ENCODE data around the gene CHAT. TPM values are rescaled to one million over a fixed set of nuclear protein-coding genes. Genes with fewer than 3 reads are reported as not detected.

CHAT gene
- total RNA-seq, 5 donors from 2014 or later (not counting 1 experiment from before 2014, with no cell fraction given), result not detected

DNA sequence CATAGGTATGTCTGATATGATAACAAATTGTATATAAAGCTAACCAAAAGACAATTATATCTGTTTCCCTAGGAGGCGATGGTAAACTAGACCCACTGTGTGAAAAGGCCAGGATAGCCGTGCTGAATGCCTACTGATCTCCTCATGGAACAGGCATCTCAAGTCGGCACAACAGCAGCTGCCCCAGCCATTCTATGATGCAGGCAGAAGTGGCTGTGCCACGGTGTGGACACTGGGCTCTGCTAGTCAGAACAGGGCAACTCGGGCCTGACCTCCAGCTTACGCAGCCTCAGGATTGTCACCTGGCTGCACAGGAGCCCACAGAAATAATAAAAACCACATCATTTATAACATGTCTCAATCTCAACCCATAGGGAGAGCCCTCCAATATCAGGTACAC lies 80.6 kb downstream of the CHAT start:
- Mint-ChIP-seq H3K36me3 (no peaks in the 10 kb centered on the region), H3K27me3 (peaks cover 42 to 43% of the 10 kb centered on the region in 2 donors), H3K9me3 (peaks cover 0 to 2% (median 0%) of the 10 kb centered on the region in 3 donors), H3K27ac (no peak overlapping the region), H3K4me1 (no peaks in the 10 kb centered on the region), H3K4me3 (no peak overlapping the region)
- no peak for ATAC-seq (replicated peaks in 1 of 4)
- Histone ChIP-seq H3K9me3 (no peaks in the 10 kb centered on the region), H3K36me3 (ENCODE audit: control insufficient read depth in 2 of 2, extremely low read depth in 1 of 2, insufficient read depth in 1 of 2, low read length in 1 of 2) (no peaks in the 10 kb centered on the region), H3K4me3 (ENCODE audit: control insufficient read depth in 1 of 2, extremely low read depth in 1 of 2, low read length in 1 of 2) (no peak overlapping the region), H3K27ac (ENCODE audit: low read length) (no peak overlapping the region), H3K27me3 (replicated peaks in 1 of 2; ENCODE audit: control insufficient read depth in 2 of 2, extremely low read depth in 1 of 2, insufficient read depth in 2 of 2, low read length in 1 of 2) (peaks cover 13 to 38% of the 10 kb centered on the region in 2 experiments), H3K4me1 (ENCODE audit: control insufficient read depth in 1 of 2, extremely low read depth in 1 of 2, insufficient read depth in 2 of 2, low read length in 2 of 2) (no peaks in the 10 kb centered on the region)
- ChIA-PET CTCF (no interaction called here), POLR2A (no interaction called here)
- DNase-seq, result no peak
- 68% methylated on average over 6 of the region's 6 CpGs for WGBS (ENCODE audit: insufficient coverage)

DNA sequence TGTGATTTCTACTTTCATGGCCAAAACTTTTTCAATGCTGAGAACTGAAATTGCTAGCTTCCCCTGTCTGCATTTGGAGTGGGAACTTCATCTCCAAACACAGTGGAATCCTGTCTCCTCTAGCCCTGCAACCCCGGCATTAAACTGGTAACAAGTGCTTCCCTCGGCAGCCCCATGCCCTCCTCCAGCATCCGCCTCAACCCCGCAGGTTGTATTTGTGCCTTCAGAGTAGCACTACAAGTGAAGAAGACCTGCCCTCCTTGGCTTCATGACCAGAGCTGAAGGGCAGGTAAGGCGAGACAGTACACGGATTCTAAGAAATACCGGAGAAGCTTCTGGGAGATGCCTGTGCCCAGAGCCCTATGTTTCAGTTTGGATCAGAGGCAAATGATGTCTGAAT lies 82.5 kb downstream of the CHAT start:
- CTCF ChIA-PET, result no interaction called here
- Mint-ChIP-seq H3K27me3 (peaks cover 28 to 31% of the 10 kb centered on the region in 2 donors), H3K27ac (no peak overlapping the region), H3K4me3 (no peak overlapping the region), H3K36me3 (no peaks in the 10 kb centered on the region), H3K9me3 (peaks cover 0 to 2% (median 0%) of the 10 kb centered on the region in 3 donors), H3K4me1 (no peaks in the 10 kb centered on the region)
- POLR2A ChIA-PET, result no interaction called here
- Histone ChIP-seq H3K27ac (ENCODE audit: low read length) (no peak overlapping the region), H3K4me1 (ENCODE audit: control insufficient read depth in 1 of 2, extremely low read depth in 1 of 2, insufficient read depth in 2 of 2, low read length in 2 of 2) (no peaks in the 10 kb centered on the region), H3K4me3 (ENCODE audit: control insufficient read depth in 1 of 2, extremely low read depth in 1 of 2, low read length in 1 of 2) (no peak overlapping the region), H3K27me3 (replicated peaks in 1 of 2; ENCODE audit: control insufficient read depth in 2 of 2, extremely low read depth in 1 of 2, insufficient read depth in 2 of 2, low read length in 1 of 2) (peaks cover 4 to 35% of the 10 kb centered on the region in 2 experiments), H3K9me3 (no peaks in the 10 kb centered on the region), H3K36me3 (ENCODE audit: control insufficient read depth in 2 of 2, extremely low read depth in 1 of 2, insufficient read depth in 1 of 2, low read length in 1 of 2) (no peaks in the 10 kb centered on the region)
- DNase-seq, result no peak
- no peak for ATAC-seq (replicated peaks in 1 of 4)
- WGBS (ENCODE audit: insufficient coverage), result 75% methylated on average over 7 of the region's 7 CpGs

GRCh38 chr10:49698679-49699078 lies 84.8 kb downstream of the CHAT start:
- Mint-ChIP-seq H3K27ac (no peak overlapping the region), H3K27me3 (peaks cover 17% of the 10 kb centered on the region in 2 donors), H3K4me1 (no peaks in the 10 kb centered on the region), H3K9me3 (no peaks in the 10 kb centered on the region), H3K36me3 (no peaks in the 10 kb centered on the region), H3K4me3 (no peak overlapping the region)
- H3K4me3 ChIP-seq (ENCODE audit: control insufficient read depth in 1 of 2, extremely low read depth in 1 of 2, low read length in 1 of 2), result no peak overlapping the region
- POLR2A ChIA-PET, result no interaction called here
- CTCF ChIA-PET, result no interaction called here
- H3K27me3 ChIP-seq (replicated peaks in 1 of 2; ENCODE audit: control insufficient read depth in 2 of 2, extremely low read depth in 1 of 2, insufficient read depth in 2 of 2, low read length in 1 of 2), result peaks cover 0 to 29% of the 10 kb centered on the region in 2 experiments
- no peak overlapping the region for H3K27ac ChIP-seq (ENCODE audit: low read length)
- no peaks in the 10 kb centered on the region for H3K4me1 ChIP-seq (ENCODE audit: control insufficient read depth in 1 of 2, extremely low read depth in 1 of 2, insufficient read depth in 2 of 2, low read length in 2 of 2)
- H3K36me3 ChIP-seq (ENCODE audit: control insufficient read depth in 2 of 2, extremely low read depth in 1 of 2, insufficient read depth in 1 of 2, low read length in 1 of 2), result no peaks in the 10 kb centered on the region
- DNase-seq (no peak), ATAC-seq (replicated peaks in 1 of 4) (no peak)
- WGBS (ENCODE audit: insufficient coverage), result 74% methylated on average over 7 of the region's 9 CpGs
- no peaks in the 10 kb centered on the region for H3K9me3 ChIP-seq

GRCh38 chr10:49700211-49700610 lies 86.4 kb downstream of the CHAT start:
- H3K36me3 Mint-ChIP-seq, result no peaks in the 10 kb centered on the region
- H3K4me3 ChIP-seq (ENCODE audit: control insufficient read depth in 1 of 2, extremely low read depth in 1 of 2, low read length in 1 of 2), result no peak overlapping the region
- H3K4me3 Mint-ChIP-seq, result no peak overlapping the region
- H3K27me3 Mint-ChIP-seq, result peaks cover 14 to 17% of the 10 kb centered on the region in 2 donors
- ATAC-seq (replicated peaks in 1 of 4), result no peak
- no peaks in the 10 kb centered on the region for H3K4me1 ChIP-seq (ENCODE audit: control insufficient read depth in 1 of 2, extremely low read depth in 1 of 2, insufficient read depth in 2 of 2, low read length in 2 of 2)
- no peak overlapping the region for H3K27ac ChIP-seq (ENCODE audit: low read length)
- peaks cover 0 to 26% of the 10 kb centered on the region in 2 experiments for H3K27me3 ChIP-seq (replicated peaks in 1 of 2; ENCODE audit: control insufficient read depth in 2 of 2, extremely low read depth in 1 of 2, insufficient read depth in 2 of 2, low read length in 1 of 2)
- H3K9me3 Mint-ChIP-seq, result no peaks in the 10 kb centered on the region
- no CpG with 5 or more reads among the region's 3 CpGs for WGBS (ENCODE audit: insufficient coverage)
- no peak for DNase-seq
- ChIA-PET POLR2A (no interaction called here), CTCF (no interaction called here)
- H3K36me3 ChIP-seq (ENCODE audit: control insufficient read depth in 2 of 2, extremely low read depth in 1 of 2, insufficient read depth in 1 of 2, low read length in 1 of 2), result no peaks in the 10 kb centered on the region
- H3K4me1 Mint-ChIP-seq, result no peaks in the 10 kb centered on the region
- no peak overlapping the region for H3K27ac Mint-ChIP-seq
- no peaks in the 10 kb centered on the region for H3K9me3 ChIP-seq

GRCh38 chr10:49700997-49701396 lies 87.2 kb downstream of the CHAT start:
- Mint-ChIP-seq H3K4me3 (no peak overlapping the region), H3K9me3 (no peaks in the 10 kb centered on the region), H3K4me1 (no peaks in the 10 kb centered on the region), H3K27ac (no peak overlapping the region), H3K27me3 (peaks cover 14 to 17% of the 10 kb centered on the region in 2 donors), H3K36me3 (no peaks in the 10 kb centered on the region)
- no peaks in the 10 kb centered on the region for H3K9me3 ChIP-seq
- DNase-seq (no peak), ATAC-seq (replicated peaks in 1 of 4) (no peak)
- H3K27ac ChIP-seq (ENCODE audit: low read length), result no peak overlapping the region
- ChIA-PET CTCF (no interaction called here), POLR2A (no interaction called here)
- no peaks in the 10 kb centered on the region for H3K36me3 ChIP-seq (ENCODE audit: control insufficient read depth in 2 of 2, extremely low read depth in 1 of 2, insufficient read depth in 1 of 2, low read length in 1 of 2)
- no peaks in the 10 kb centered on the region for H3K4me1 ChIP-seq (ENCODE audit: control insufficient read depth in 1 of 2, extremely low read depth in 1 of 2, insufficient read depth in 2 of 2, low read length in 2 of 2)
- H3K27me3 ChIP-seq (replicated peaks in 1 of 2; ENCODE audit: control insufficient read depth in 2 of 2, extremely low read depth in 1 of 2, insufficient read depth in 2 of 2, low read length in 1 of 2), result peaks cover 0 to 26% of the 10 kb centered on the region in 2 experiments
- H3K4me3 ChIP-seq (ENCODE audit: control insufficient read depth in 1 of 2, extremely low read depth in 1 of 2, low read length in 1 of 2), result no peak overlapping the region
- no CpG with 5 or more reads among the region's 3 CpGs for WGBS (ENCODE audit: insufficient coverage)

GRCh38 chr10:49707585-49707984 lies 93.7 kb downstream of the CHAT start:
- no peak overlapping the region for H3K4me3 Mint-ChIP-seq
- DNase-seq, result no peak
- no peak overlapping the region for H3K4me3 ChIP-seq (ENCODE audit: control insufficient read depth in 1 of 2, extremely low read depth in 1 of 2, low read length in 1 of 2)
- POLR2A ChIA-PET, result no interaction called here
- ATAC-seq (replicated peaks in 1 of 4), result no peak
- peaks cover 16 to 20% of the 10 kb centered on the region in 2 donors for H3K27me3 Mint-ChIP-seq
- H3K27me3 ChIP-seq (replicated peaks in 1 of 2; ENCODE audit: control insufficient read depth in 2 of 2, extremely low read depth in 1 of 2, insufficient read depth in 2 of 2, low read length in 1 of 2), result peaks cover 0 to 22% of the 10 kb centered on the region in 2 experiments
- no peaks in the 10 kb centered on the region for H3K4me1 Mint-ChIP-seq
- CTCF ChIA-PET, result interaction anchor here in 1 of 2 donors (0.5 kb wide), 1 partner anchor 47 kb away, joined by 3 read pairs; no protein-coding TSS in a partner anchor
- no peaks in the 10 kb centered on the region for H3K9me3 Mint-ChIP-seq
- no peaks in the 10 kb centered on the region for H3K4me1 ChIP-seq (ENCODE audit: control insufficient read depth in 1 of 2, extremely low read depth in 1 of 2, insufficient read depth in 2 of 2, low read length in 2 of 2)
- no CpG with 5 or more reads among the region's 3 CpGs for WGBS (ENCODE audit: insufficient coverage)
- no peaks in the 10 kb centered on the region for H3K36me3 Mint-ChIP-seq
- no peak overlapping the region for H3K27ac ChIP-seq (ENCODE audit: low read length)
- no peaks in the 10 kb centered on the region for H3K9me3 ChIP-seq
- no peaks in the 10 kb centered on the region for H3K36me3 ChIP-seq (ENCODE audit: control insufficient read depth in 2 of 2, extremely low read depth in 1 of 2, insufficient read depth in 1 of 2, low read length in 1 of 2)
- H3K27ac Mint-ChIP-seq, result no peak overlapping the region

DNA sequence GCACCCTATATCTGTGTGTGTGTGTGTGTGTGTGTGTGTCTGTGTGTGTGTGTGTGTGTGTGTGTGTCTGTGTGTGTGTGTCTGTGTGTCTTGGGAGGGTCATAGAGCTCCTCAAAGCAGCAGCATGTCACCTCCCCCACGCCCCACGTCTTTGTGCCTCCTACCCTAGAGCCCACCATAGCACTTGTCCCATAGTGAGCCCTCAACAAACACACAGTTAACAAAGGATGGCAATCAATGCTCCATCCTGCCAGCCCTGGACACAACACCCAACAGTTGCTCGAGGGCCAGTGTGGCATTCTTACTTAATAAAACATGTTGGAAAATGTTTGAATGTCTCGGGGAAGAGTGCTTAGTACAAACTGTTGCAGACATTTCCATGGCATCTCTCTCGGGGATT lies 96.1 kb downstream of the CHAT start:
- H3K27me3 Mint-ChIP-seq, result peaks cover 19 to 20% of the 10 kb centered on the region in 2 donors
- WGBS (ENCODE audit: insufficient coverage), result 71% methylated on average over 1 of the region's 5 CpGs

More for the DNA sequence above, 96.1 kb downstream of the CHAT start:
- no peak overlapping the region for H3K4me3 Mint-ChIP-seq
- no peak overlapping the region for H3K27ac ChIP-seq (ENCODE audit: low read length)
- peaks cover 3 to 4% (median 3%) of the 10 kb centered on the region in 3 donors for H3K9me3 Mint-ChIP-seq
- H3K4me3 ChIP-seq (ENCODE audit: control insufficient read depth in 1 of 2, extremely low read depth in 1 of 2, low read length in 1 of 2), result no peak overlapping the region
- H3K27me3 ChIP-seq (replicated peaks in 1 of 2; ENCODE audit: control insufficient read depth in 2 of 2, extremely low read depth in 1 of 2, insufficient read depth in 2 of 2, low read length in 1 of 2), result peaks cover 0 to 25% of the 10 kb centered on the region in 2 experiments
- DNase-seq, result no peak
- no peaks in the 10 kb centered on the region for H3K4me1 Mint-ChIP-seq
- ATAC-seq (replicated peaks in 1 of 4), result no peak
- H3K27ac Mint-ChIP-seq, result no peak overlapping the region
- H3K4me1 ChIP-seq (ENCODE audit: control insufficient read depth in 1 of 2, extremely low read depth in 1 of 2, insufficient read depth in 2 of 2, low read length in 2 of 2), result no peaks in the 10 kb centered on the region
- no peaks in the 10 kb centered on the region for H3K9me3 ChIP-seq
- POLR2A ChIA-PET, result no interaction called here
- CTCF ChIA-PET, result no interaction called here
- H3K36me3 ChIP-seq (ENCODE audit: control insufficient read depth in 2 of 2, extremely low read depth in 1 of 2, insufficient read depth in 1 of 2, low read length in 1 of 2), result no peaks in the 10 kb centered on the region
- H3K36me3 Mint-ChIP-seq, result no peaks in the 10 kb centered on the region

All from T-cell (primary cell).